GM10847 (cell line): ENCODE measurements around the gene CFAP45.

Experiments used
- POLR2A ChIP-seq: IDR thresholded peaks from 2 replicates; pipeline ENCODE4 v1.6.1; 2011; ENCODE audit not compliant: insufficient read length; ENCODE audit errors: extremely low read depth

Gene CFAP45

DNA sequence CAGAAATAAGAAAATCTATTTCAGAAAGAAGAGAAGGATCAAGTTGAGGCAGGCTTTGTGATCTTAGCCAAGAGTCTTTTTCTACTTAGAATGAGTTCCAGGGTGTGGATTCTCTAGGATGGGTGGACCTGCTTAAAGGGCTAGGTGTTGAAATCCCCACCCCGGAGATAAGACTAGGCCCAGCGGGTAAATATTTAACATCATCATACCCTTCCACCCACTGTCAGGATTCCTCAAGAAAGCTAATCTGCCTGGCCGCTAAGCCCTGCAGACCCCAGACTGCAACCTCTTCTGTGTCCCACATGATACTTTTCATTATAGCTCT lies 39.7 kb upstream of the CFAP45 start:
- no peak for TF ChIP-seq POLR2A

DNA sequence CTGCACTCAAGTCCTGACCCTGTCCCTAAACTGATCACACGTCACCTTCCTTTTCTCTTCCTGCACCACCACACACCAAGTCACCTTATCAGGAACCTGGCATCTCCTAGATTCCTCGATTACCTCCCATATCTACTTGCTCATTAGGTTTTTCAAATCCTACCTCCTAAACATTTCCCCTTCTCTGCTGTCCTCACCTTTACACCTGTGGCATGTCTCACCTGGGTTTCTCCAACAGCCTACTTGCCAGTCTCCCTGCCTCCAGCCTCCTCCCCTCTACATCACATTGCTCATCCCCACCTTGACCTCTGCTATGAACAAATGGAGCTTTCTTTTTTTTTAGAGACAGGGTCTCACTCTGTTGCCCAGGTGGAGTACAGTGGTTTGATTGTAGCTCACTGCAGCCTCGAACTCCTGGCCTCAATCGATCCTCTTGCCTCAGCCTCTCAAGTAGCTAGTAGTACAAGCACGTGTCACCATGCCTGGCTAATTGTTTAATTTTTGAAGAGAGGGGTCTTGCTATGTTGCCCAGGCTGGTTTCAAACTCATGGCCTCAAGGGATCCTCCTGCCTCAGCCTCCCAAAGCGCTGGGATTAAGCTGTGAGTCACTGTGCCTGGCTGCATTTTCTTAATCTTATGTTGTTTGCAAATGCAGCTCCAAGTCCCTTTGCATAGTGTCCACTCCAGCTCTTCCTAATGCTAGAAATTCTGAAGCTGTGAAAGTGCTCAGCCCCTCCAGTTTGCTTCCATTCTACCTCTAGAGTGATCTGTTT lies 39.1 kb upstream of the CFAP45 start:
- no peak for TF ChIP-seq POLR2A

DNA sequence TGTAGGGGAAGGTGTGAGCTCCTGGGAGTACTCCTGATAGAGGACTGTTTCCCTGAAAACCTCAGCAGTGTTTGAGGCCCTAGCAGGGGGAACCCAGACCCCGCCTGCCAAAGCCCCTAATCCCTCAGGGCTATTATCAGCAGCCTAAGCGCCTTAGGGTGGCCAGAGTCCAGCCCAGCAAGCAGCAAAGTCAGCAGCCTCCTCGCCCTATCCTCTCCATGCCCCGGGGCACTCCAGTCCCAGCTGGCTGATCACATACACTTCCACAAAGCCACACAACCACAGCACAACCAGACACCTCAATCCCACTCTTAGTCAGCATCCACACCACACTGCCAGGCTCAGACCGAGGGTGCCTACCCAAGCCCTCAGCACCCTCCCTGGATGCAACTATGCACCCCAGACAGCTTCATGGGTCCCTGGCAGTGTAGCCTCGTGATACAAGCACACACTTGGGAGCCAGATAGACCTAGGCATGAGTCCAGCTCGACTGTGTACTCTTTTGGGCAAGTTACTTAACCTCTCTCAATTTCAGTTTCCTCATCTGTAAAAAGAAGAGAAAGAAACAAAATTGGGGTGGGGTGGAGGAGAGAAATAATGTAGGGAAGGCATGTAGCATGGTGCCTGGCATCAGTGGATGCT lies 38.4 kb upstream of the CFAP45 start:
- TF ChIP-seq POLR2A = no peak

DNA sequence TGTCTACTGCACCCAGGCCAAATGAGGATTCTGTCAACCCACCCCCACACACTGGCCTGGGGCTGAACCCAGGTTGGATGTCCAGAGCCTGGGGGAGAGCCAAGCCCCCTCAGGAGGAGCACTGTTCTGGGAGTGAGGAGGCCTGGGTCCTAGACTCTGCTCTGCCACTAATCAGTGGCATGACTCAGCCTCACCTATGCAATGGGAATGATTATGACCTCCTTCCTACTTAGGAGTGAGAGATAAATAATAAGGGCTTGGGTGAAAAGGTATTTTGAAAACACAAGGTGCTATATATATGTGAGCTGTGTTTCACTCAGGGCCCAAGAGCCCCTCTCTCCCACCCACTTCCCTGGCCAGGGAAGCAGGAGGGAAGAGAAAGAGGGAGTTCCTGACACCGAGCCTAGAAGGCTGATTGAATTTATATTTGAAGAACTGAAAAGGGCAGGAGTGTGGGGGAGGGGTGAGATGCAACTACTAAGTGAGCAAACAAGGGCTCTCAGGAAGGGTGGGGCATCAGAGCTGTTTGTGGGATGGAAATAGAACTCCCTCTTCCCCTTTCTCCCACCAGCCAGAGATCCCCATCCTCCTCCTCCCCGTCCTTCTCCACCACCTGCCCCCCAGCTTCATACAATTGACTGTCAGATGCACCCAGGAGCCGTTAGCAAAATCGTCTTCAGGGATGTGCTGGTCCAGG lies 37.2 kb upstream of the CFAP45 start:
- TF ChIP-seq POLR2A = no peak

DNA sequence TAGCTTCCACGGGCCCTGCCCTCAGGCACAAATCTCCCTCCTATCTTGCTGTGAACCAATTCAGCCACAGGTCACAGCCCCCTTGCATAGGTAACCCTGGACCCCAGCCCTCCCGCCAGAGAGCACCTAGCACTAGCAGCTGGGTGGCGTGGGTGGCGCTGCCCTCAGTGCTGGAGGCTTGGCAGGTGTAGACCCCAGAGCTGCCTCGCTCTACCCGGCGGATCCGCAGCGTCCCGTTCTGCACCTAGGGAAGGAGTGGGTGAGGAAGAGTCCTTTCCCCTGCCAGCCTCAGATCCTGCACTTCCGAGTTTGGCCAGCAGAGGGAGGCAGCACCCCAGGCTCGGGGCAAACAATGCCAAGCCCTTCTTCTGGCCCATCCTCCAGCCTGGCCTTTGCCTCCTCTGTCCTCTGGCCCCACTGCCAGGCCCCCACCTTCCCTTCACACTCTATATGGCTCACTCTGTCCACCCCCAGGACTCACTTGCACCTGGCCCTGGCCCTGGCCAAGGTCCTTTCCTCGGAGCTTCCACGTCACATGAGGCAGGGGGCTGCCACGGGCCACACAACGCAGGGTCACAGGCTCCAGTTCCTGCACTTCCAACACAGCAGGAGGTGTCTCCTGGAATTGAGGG lies 36.4 kb upstream of the CFAP45 start:
- TF ChIP-seq POLR2A = no peak

DNA sequence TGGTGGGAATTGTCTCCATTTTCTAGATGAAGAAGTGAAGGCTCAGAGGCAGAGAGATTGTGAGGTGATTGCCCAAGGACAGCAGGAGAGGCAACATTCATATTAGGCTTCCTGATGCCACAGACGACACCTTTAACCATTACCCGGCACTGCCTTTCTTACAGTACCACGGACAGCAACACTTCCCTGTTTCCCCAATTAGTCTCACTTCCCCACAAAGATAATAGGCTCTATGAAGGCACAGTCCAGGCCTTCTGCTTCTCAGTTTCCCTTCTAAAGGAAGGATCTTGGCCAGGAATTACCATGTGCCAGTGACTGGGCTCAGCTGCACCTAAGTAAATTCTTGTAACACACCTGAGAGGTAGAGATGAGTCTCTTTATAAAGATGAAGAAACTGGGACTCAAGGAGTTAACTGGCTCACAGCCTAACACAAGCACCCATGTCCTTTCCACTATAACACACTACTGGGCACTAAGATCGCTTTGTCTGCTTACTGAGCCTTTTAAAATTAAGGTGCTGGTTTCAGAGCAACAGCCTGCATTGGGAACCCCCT lies 35.8 kb upstream of the CFAP45 start:
- TF ChIP-seq POLR2A = no peak

DNA sequence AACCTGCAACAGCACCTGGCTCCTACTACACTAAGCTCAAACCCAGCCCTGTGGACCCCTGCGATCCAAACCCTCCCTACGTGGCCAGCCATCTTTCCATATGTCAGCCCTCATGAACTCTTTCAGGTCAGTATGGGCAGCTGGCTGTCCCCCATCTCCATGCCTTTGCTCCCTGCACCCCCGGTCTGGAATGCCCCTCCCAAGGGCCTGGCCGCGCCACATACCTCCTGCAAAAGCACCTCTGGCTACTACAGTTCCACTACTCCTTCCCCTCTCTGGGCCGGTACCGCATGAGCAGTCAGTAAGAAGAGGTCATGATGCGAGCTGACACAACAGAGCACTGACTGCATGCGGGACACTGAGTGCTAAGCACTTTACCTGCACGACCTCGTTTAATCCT lies 35.3 kb upstream of the CFAP45 start:
- no peak for TF ChIP-seq POLR2A

DNA sequence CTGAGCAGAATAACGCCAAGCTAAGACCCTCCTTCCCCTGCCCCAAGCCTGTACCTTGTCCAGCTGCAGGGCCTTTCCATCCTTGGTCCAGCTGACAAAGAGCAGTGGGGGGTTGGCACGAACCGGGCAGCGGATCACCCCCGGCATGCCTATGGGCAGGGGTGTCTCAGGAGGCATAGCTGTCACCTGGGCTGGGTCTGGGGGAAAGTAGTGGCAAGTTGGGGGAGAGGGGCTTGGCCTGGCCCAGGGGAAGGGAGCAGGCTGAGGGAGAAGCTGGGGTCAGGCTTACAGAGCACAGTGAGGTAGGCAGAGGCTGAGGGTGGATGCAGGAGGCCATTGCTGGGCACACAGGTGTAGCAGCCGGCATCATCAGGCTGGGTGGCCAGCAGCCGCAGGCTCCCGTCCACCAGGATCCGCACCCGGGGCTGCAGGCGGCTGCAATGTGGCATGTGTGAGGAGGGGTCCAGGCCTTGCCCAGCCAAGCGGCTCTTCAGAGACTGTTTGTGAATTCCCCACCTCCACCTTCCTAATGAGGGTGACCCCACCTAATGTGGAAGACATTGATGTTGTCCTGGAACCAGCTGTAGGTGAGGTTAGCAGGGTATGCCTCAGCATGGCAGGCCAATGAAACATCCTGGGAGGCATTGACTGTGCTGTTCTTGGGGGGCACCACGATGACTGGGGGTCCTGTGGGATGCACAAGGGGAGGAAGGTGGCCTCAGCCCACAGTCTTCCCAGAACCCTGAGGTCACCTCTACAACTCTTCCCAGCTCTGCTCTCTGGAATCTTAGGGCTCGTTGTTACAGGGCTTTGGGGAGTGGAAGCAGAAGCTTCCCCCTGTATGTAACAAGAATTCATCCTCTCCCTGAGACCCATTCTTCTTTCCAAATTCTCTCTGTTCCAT lies 34.4 kb upstream of the CFAP45 start:
- TF ChIP-seq POLR2A = no peak

DNA sequence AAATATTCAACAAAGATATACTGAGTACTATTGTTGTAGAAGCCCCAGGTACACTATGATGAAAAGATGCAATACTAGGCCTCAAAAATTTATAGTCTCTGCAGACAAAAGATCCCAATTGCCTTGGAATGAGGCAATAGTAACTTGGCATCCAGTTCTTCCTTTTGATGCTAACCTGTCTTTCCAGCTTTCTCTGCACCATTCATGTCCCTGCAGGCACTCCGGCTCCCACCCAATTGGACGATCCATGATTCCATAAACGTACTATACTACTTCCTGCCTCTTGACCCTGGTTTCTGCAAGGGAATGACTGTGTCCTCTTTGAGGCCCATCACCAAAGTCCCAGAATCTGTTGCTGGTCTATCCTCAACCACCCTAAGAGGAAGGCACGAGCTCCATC lies 33.4 kb upstream of the CFAP45 start:
- no peak for TF ChIP-seq POLR2A

DNA sequence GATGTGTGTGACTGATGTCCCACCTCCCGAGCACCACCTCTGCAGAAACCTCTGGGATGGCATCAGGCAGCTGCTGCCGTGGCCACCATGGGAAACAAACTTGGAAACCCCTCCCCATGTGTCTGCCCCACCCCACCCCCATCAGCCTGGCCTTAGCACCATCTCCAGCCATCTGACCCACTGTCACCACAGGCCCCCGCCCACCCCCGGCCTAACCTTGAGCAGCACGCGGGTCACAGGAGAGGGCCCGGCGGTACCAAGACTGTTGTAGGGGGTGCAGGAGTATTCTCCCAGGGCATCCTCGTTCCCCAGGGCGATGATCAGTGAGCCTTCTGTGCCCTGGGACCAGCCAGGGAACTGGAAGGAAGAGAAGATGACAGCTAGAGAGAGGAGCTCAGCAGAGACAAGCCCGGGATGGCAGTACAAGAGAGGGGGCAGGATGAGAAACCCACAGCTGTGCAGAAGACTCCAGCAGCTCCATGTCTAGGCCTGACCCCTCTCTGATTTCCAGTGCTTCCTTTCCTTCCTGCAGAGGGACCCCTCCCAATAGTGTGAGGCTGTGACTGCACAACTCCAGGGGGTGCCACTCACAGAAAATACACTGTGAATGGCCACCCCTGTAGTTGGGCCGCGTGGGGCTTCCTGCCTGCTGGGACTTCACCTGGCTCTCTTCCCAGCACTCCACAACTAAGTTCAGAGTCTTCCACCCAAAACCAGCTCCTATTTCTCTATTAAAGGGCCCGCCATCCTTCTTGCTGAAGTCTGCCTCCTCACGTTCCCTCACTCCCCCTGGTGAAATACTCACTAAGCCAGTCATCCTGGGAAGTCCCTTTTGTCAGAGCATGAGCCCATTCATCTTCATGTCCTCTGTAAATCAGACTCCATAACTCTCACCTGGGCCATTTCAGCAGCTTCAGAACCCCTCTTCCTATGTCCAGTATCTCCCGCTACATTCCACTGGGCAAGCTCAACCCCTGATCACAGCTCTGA lies 32.6 kb upstream of the CFAP45 start:
- no peak for TF ChIP-seq POLR2A

DNA sequence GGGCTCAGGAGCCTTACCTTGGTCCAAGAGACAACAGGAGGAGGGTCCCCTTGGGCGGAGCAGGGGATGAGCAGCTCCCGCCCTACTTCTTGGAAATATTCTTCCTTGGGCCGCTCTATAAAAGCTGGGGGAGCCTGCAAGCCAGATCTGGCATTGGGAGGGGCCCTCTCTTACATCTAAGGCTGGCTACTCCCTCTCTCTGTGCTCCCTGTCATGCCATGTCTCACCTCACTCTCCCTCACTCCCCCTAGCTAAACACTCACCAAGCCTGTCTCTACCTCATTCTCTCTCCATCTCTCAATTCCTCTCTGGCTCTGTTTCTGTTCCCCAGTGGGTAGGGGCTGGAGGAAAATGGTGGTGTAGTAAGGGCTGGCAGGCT lies 31.8 kb upstream of the CFAP45 start:
- no peak for TF ChIP-seq POLR2A

DNA sequence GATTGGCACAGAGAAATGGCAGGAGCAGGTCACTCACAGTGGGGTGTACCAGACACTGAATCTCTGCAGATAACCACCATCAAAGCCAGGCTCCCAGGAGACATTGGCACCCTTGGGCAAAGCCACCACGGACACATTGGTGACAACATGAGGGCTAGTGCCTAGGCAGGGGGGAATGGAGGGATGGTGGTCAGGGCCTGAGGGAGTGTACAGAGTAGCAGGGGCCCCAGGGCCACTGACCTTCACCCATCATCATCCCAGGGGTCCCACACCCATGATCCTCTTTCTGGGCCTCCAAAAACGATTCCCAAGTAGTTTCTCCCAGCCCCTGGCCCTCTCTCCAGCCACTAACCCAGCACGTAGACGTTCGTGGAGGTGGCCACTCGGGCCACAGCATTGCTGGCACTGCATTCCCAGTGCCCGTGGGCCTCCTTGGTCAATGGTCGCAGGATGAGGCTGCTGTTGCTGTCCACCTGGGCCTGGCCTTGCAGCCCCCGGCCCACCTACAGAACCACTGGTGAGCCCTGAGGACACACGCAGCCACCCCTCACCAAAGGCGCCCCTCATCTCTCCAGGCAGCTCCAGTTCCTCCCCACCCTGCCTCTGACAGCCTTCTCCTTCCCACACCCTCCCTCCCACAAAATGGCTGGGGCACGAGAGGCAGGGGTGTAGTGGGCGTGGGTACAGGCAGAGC lies 31.3 kb upstream of the CFAP45 start:
- TF ChIP-seq POLR2A = no peak

DNA sequence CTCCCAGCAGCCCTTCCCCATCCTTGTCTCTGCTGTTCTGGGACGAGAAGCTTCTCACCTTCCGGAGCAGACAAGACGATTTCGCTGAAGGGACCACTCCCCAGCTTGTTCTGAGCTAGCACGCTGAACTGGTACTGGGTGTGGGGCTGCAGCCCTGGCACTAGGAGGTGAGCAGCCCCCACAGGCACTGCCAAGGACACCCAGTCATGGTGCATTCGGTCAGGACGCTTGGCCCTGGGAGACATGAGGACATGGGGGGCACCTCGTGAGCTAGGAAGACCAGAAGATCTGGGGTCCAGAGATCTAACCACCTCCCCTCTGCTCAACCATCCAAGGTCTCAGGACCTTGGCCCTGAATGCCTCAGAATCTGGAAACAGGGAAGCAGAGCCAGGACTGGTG lies 30.7 kb upstream of the CFAP45 start:
- TF ChIP-seq POLR2A = no peak
